Lung (tissue), 12 donors: ENCODE results near the gene VWF. TPM values are rescaled to one million over a fixed set of nuclear protein-coding genes. Genes with fewer than 3 reads are reported as not detected.

Source experiments
- ATAC-seq: fragments of 200-7000 bp; cut with Tn5 transposase; one replicate; pipeline ENCODE4 v1.9.1; 2020; ENCODE audit warnings: moderate number of reproducible peaks; ENCODE audit not compliant: insufficient read depth, low FRiP score
- DNase-seq, 3 donors: peaks; one replicate each; pipeline ENCODE4 v3.0.0-alpha.2; 2013 to 2017
- H3K27ac ChIP-seq, 2 donors: one replicate each; pipeline ENCODE4 v1.5.1; 2013; ENCODE audit warnings: mild to moderate bottlenecking in 2 of 2, moderate library complexity in 2 of 2, control low read depth in 1 of 2, inconsistent platforms in 1 of 2, low read depth in 1 of 2, low read length in 1 of 2
- H3K27me3 ChIP-seq, 3 donors: one replicate each; pipeline ENCODE4 v1.5.1; 2013; ENCODE audit warnings: low read length in 2 of 3; ENCODE audit not compliant: control insufficient read depth in 3 of 3, insufficient read depth in 3 of 3
- H3K36me3 ChIP-seq, 4 donors: one replicate each; pipeline ENCODE4 v1.5.1; 2013; ENCODE audit warnings: low read length in 4 of 4, mild to moderate bottlenecking in 1 of 4, moderate library complexity in 1 of 4; ENCODE audit not compliant: control insufficient read depth in 4 of 4, insufficient read depth in 4 of 4
- H3K4me1 ChIP-seq, 5 donors: one replicate each; pipeline ENCODE4 v1.5.1; 2013; ENCODE audit warnings: low read length in 5 of 5, mild to moderate bottlenecking in 2 of 5, moderate library complexity in 1 of 5; ENCODE audit not compliant: control insufficient read depth in 5 of 5, insufficient read depth in 5 of 5
- H3K4me3 ChIP-seq: one replicate; pipeline ENCODE4 v1.5.1; 2013; ENCODE audit warnings: mild to moderate bottlenecking, control low read depth, moderate library complexity
- H3K9ac ChIP-seq, 2 donors: one replicate each; pipeline ENCODE4 v1.5.1; 2013; ENCODE audit warnings: low read length in 2 of 2, control low read depth in 1 of 2; ENCODE audit not compliant: insufficient read depth in 1 of 2
- H3K9me3 ChIP-seq, 4 donors: one replicate each; pipeline ENCODE4 v1.5.1; 2013; ENCODE audit warnings: low read length in 3 of 4, mild to moderate bottlenecking in 1 of 4, moderate library complexity in 1 of 4; ENCODE audit not compliant: control insufficient read depth in 4 of 4, insufficient read depth in 3 of 4
- WGBS, 2 donors: extraction: QIAGEN DNeasy Blood & Tissue Kit; methylation state at CpG; one replicate each; pipeline ENCODE4 v1.1.7; 2013; 5-methylcytosine and 5-hydroxymethylcytosine counted together
- polyA plus RNA-seq, 2 donors: library from polyadenylated mRNA; stranded (reverse); fragments of 200-250 nt; gene quantifications; one replicate each; pipeline ENCODE4 v1.2.1, GENCODE V29; 2013
- total RNA-seq, 2 donors: library from RNA; depleted of rRNA in 1 of 2; stranded (reverse); fragments of >200 nt in 1 of 2; gene quantifications; one replicate each; pipeline ENCODE4 v1.2.1, GENCODE V29; 2014 to 2021
- TF ChIP-seq, protein P1 (sequence below): IDR thresholded peaks from 2 replicates; pipeline ENCODE4 v1.5.1; 2012; ENCODE audit warnings: mild to moderate bottlenecking; ENCODE audit errors: control extremely low read depth, extremely low read depth
- donor health status: control.
- donor health status: control.
- donor health status: Bipolar disorder and iron deficiency.
- donor health status: healthy.
- donor health status: DM: yes; HTN: yes; CAD: no.

The VWF gene
- total and polyA plus RNA-seq, 4 donors, result 65.6 to 285 (median 249) TPM

DNA sequence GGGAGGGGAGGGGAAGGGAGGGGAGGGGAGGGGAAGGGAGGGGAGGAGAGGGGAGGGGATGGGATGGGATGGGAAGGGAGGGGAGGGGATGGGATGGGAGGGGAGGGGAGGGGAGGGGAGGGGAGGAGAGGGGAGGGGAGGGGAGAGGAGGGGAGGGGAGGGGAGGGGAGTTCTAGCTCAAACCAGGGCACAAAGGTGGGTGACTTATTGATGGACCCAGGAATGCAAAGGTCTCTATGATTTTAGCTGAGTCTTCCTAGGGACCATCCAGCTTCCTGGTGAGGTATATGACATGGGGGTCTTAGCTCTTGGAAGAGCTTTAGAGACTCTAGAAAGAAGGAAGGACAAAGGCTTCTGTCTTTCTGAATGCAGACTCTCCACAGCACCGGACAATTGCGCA, 221.7 kb downstream of the VWF start:
- DNase-seq (no peak), ATAC-seq (no peak)
- no peak overlapping the region for H3K4me3 ChIP-seq
- peaks cover 0 to 3% (median 0%) of the 10 kb centered on the region in 3 donors for H3K27me3 ChIP-seq
- 90 to 99% methylated on average over 2 of the region's 2 CpGs for WGBS, 2 donors
- H3K36me3 ChIP-seq, result peaks cover 0 to 2% (median 0%) of the 10 kb centered on the region in 4 donors
- no peak overlapping the region for H3K9ac ChIP-seq
- H3K27ac ChIP-seq, result no peak overlapping the region
- peaks cover 0 to 3% (median 0%) of the 10 kb centered on the region in 5 donors for H3K4me1 ChIP-seq
- TF ChIP-seq, protein P1, sequence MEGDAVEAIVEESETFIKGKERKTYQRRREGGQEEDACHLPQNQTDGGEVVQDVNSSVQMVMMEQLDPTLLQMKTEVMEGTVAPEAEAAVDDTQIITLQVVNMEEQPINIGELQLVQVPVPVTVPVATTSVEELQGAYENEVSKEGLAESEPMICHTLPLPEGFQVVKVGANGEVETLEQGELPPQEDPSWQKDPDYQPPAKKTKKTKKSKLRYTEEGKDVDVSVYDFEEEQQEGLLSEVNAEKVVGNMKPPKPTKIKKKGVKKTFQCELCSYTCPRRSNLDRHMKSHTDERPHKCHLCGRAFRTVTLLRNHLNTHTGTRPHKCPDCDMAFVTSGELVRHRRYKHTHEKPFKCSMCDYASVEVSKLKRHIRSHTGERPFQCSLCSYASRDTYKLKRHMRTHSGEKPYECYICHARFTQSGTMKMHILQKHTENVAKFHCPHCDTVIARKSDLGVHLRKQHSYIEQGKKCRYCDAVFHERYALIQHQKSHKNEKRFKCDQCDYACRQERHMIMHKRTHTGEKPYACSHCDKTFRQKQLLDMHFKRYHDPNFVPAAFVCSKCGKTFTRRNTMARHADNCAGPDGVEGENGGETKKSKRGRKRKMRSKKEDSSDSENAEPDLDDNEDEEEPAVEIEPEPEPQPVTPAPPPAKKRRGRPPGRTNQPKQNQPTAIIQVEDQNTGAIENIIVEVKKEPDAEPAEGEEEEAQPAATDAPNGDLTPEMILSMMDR, result no peak
- H3K9me3 ChIP-seq, result no peaks in the 10 kb centered on the region

DNA sequence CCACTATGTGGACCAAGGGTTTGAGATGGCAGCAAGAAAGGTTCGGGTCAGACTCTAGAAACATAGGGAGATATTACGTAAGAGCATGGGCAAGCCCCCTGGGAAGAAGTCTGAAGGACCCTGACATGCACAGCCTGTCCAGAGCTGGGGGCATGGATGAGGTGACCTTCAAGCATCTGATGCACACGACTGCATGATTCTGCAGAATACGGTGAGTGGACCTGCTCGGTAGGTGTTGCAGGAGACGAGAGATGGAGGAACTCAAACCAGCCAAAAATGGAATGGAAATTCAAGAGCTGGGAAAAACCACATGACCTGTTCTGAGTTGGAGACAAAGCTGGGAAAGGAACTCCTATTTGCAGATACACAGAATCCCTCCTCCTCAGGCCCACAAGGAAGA, 223.1 kb downstream of the VWF start:
- Histone ChIP-seq H3K27ac (no peak overlapping the region), H3K27me3 (peaks cover 0 to 7% (median 0%) of the 10 kb centered on the region in 3 donors), H3K36me3 (peaks cover 0 to 2% (median 0%) of the 10 kb centered on the region in 4 donors), H3K9ac (no peak overlapping the region), H3K4me3 (no peak overlapping the region), H3K4me1 (peaks cover 0 to 3% (median 0%) of the 10 kb centered on the region in 5 donors), H3K9me3 (no peaks in the 10 kb centered on the region)
- DNase-seq, result no peak
- TF ChIP-seq, protein P1, result no peak
- no peak for ATAC-seq
- 89% methylated on average over 6 of the region's 6 CpGs for WGBS, 2 donors

DNA sequence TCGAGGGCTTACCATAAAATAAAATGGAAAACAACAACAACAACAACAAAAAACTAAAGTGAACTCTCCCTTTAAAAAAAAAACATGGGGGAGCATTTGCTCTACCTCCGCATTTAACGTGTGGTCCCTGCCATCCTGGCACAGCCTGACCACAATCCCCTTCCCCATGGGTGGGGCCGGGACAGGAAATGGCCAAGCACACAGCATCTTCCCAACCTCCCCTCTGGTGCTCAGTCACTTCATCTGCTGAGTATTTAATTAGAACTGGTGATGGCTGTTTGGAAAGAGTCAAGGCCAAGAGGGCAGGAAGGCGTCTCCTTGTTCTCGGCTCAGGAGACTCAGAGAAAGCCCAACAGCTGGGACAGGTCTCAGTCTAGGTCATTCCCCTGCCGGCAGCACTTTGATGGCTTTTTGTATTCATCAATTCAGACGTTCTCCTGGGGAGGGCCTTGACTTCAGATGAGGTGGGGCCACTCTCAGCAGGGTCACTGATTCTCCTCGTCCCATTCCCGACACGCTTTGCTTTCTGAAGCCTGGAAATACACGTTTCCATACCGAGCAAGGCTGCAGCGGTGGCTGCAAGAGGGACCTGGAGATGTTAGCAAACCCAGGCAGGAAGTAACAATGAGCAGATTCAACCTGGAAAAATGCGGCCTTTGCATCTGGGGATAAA, 223.8 kb downstream of the VWF start:
- no peak overlapping the region for H3K4me3 ChIP-seq
- no peaks in the 10 kb centered on the region for H3K9me3 ChIP-seq
- peaks cover 0 to 7% (median 0%) of the 10 kb centered on the region in 3 donors for H3K27me3 ChIP-seq
- no peak overlapping the region for H3K27ac ChIP-seq
- ATAC-seq, result no peak
- peaks cover 0 to 2% (median 0%) of the 10 kb centered on the region in 4 donors for H3K36me3 ChIP-seq
- H3K4me1 ChIP-seq, result peaks cover 0 to 3% (median 0%) of the 10 kb centered on the region in 5 donors
- no peak for DNase-seq
- no peak overlapping the region for H3K9ac ChIP-seq
- 61 to 69% methylated on average over 15 of the region's 15 CpGs for WGBS, 2 donors
- TF ChIP-seq, protein P1, result no peak
